ENCODE measurements around the gene CREB3L4. TPM values are rescaled to one million over a fixed set of nuclear protein-coding genes. Genes with fewer than 3 reads are reported as not detected.

The CREB3L4 gene
- total RNA-seq, 1 experiment from 2014 or later, result 14.7 TPM

DNA sequence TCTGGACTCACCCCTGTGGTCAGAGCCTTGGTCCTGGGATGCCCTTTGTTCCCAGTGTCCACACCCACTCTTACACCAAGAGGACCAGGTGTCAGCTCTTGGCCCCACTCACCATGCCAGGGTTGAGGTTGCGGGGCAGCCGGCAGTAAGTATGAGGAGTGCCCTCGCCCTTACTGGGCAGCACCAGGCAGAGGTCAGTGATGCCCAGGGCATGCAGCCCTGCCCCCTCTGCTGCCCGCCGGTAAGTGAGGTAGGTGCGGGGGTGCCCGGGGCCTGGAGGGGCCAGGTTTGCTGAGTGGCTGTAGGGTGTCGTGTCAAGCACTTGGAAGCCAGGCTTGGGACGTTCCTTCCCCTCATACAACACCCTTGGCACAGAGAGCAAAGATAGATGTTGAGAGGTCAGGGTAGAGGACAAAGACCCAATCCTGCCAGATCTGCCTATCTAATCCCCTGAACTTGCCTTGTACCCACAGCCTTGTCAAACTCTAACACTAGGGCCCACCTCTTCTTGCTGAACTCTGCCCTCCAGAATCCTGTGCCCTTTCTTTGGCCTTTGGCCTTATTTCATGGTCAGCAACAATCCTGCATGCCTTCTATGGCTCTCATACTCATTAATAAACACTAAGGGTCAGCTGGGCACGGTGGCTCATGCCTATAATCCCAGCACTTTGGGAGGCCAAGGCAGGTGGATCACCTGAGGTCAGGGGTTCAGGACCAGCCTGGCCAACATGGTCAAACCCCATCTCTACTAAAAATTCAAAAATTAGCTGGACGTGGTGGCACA, 24.7 kb upstream of the CREB3L4 start:
- Mint-ChIP-seq H3K9me3 (ENCODE audit: unreplicated experiment) (no peaks in the 10 kb centered on the region), H3K4me1 (ENCODE audit: insufficient read depth, unreplicated experiment) (peaks cover 21% of the 10 kb centered on the region), H3K27me3 (ENCODE audit: insufficient read depth, unreplicated experiment) (no peaks in the 10 kb centered on the region), H3K4me3 (ENCODE audit: unreplicated experiment) (no peak overlapping the region), H3K36me3 (ENCODE audit: insufficient read depth, unreplicated experiment) (peaks cover 43% of the 10 kb centered on the region), H3K27ac (ENCODE audit: low read depth, unreplicated experiment) (no peak overlapping the region)
- intact Hi-C loops (cut with micrococcal nuclease), result no loop called here
- no TSS peak for BruUV-seq (replicated peaks)
- TF ChIP-seq, protein P1, sequence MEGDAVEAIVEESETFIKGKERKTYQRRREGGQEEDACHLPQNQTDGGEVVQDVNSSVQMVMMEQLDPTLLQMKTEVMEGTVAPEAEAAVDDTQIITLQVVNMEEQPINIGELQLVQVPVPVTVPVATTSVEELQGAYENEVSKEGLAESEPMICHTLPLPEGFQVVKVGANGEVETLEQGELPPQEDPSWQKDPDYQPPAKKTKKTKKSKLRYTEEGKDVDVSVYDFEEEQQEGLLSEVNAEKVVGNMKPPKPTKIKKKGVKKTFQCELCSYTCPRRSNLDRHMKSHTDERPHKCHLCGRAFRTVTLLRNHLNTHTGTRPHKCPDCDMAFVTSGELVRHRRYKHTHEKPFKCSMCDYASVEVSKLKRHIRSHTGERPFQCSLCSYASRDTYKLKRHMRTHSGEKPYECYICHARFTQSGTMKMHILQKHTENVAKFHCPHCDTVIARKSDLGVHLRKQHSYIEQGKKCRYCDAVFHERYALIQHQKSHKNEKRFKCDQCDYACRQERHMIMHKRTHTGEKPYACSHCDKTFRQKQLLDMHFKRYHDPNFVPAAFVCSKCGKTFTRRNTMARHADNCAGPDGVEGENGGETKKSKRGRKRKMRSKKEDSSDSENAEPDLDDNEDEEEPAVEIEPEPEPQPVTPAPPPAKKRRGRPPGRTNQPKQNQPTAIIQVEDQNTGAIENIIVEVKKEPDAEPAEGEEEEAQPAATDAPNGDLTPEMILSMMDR (IDR thresholded peaks at IDR 0.05; ENCODE audit: unreplicated experiment), result no peak
- no peak for DNase-seq (ENCODE audit: unreplicated experiment)
- CTCF ChIA-PET, result interaction anchor here (0.6 to 2.7 kb wide), 4 partner anchors 24 to 146 kb away, joined by 3 to 21 read pairs (median 4); partner anchors contain the start of gene RAB13
- POLR2A ChIA-PET, result interaction anchor here (0.9 to 4.4 kb wide), 2 partner anchors 20 to 111 kb away, joined by 3 to 117 read pairs; partner anchors contain the start of gene GATAD2B

GRCh38 chr1:153944005-153944826, 23.5 kb upstream of the CREB3L4 start:
- Mint-ChIP-seq H3K9me3 (ENCODE audit: unreplicated experiment) (no peaks in the 10 kb centered on the region), H3K27me3 (ENCODE audit: insufficient read depth, unreplicated experiment) (no peaks in the 10 kb centered on the region), H3K4me3 (ENCODE audit: unreplicated experiment) (peak overlapping the region; percentile 90), H3K27ac (ENCODE audit: low read depth, unreplicated experiment) (peak overlapping the region; percentile 88), H3K36me3 (ENCODE audit: insufficient read depth, unreplicated experiment) (peaks cover 43% of the 10 kb centered on the region), H3K4me1 (ENCODE audit: insufficient read depth, unreplicated experiment) (peaks cover 21% of the 10 kb centered on the region)
- no peak for DNase-seq (ENCODE audit: unreplicated experiment)
- ChIA-PET CTCF (interaction anchor here (0.6 to 5.6 kb wide), 18 partner anchors 14 to 433 kb away, joined by 3 to 60 read pairs (median 4); partner anchors contain the start of genes CRTC2, GATAD2B, JTB and SLC39A1), POLR2A (interaction anchor here (0.6 to 16.7 kb wide), 11 partner anchors 9 to 272 kb away, joined by 3 to 430 read pairs (median 7); partner anchors contain the start of genes CREB3L4, CRTC2, GATAD2B and JTB)
- BruUV-seq (replicated peaks), result no TSS peak
- intact Hi-C loops (cut with micrococcal nuclease), result no loop called here
- TF ChIP-seq, protein P1 (IDR thresholded peaks at IDR 0.05; ENCODE audit: unreplicated experiment), result no peak

DNA sequence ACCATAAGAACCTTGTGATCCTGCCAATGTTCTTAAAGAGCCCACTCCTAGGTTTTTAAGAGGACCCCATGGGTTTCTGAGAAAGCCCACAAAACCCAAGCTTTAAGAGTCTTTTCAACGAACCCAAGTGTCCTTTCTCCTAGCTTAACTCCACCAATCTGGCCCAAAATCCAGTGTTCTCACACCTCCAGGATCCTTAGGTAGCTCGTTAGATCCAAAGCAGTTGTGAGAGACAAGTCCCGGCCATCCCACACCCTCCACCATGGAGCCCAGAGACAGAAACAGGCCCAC, 22.9 kb upstream of the CREB3L4 start:
- Mint-ChIP-seq H3K27ac (ENCODE audit: low read depth, unreplicated experiment) (peak overlapping the region; percentile 88), H3K4me1 (ENCODE audit: insufficient read depth, unreplicated experiment) (peaks cover 21% of the 10 kb centered on the region), H3K9me3 (ENCODE audit: unreplicated experiment) (no peaks in the 10 kb centered on the region), H3K27me3 (ENCODE audit: insufficient read depth, unreplicated experiment) (no peaks in the 10 kb centered on the region), H3K4me3 (ENCODE audit: unreplicated experiment) (peak overlapping the region; percentile 90), H3K36me3 (ENCODE audit: insufficient read depth, unreplicated experiment) (peaks cover 44% of the 10 kb centered on the region)
- POLR2A ChIA-PET, result interaction anchor here (0.6 to 16.7 kb wide), 12 partner anchors 9 to 302 kb away, joined by 3 to 430 read pairs (median 11); partner anchors contain the start of genes CREB3L4, CRTC2, GATAD2B and JTB
- intact Hi-C loops (cut with micrococcal nuclease), result loop anchor here (5.0 kb wide), 1 partner anchor 43 kb away; the partner anchor contains the start of gene RAB13
- TSS peak; percentile 8 for BruUV-seq (replicated peaks)
- TF ChIP-seq, protein P1 (IDR thresholded peaks at IDR 0.05; ENCODE audit: unreplicated experiment), result no peak
- CTCF ChIA-PET, result interaction anchor here (0.6 to 5.6 kb wide), 18 partner anchors 14 to 592 kb away, joined by 3 to 60 read pairs (median 4); partner anchors contain the start of genes CRTC2, GATAD2B, JTB and NPR1
- DNase-seq (ENCODE audit: unreplicated experiment), result no peak
